Dermis blood vessel endothelial cell (primary cell): Measurements from ENCODE around the gene KPNA3. TPM values are rescaled to one million over a fixed set of nuclear protein-coding genes. Genes with fewer than 3 reads are reported as not detected.
A peak's percentile ranks its signal among the peaks of the same experiment; 100 is the strongest.
"Not testable (repeated sequence)": the region's sequence is repeated elsewhere in the genome, so short reads cannot be mapped to it uniquely, and the experiment has no call there.

ENCODE experiments used
- DNase-seq: peaks from one replicate; pipeline ENCODE4 v3.0.0; 2010
- total RNA-seq: library from RNA; depleted of rRNA; stranded (reverse); fragments of >200 nt; gene quantifications from 2 replicates; pipeline ENCODE4 v1.2.3, GENCODE V29; 2014

The KPNA3 gene
- total RNA-seq: 39.7 and 72.2 TPM in 2 replicates

GRCh38 chr13:49792550-49793324 is at the start of gene KPNA3:
Gene KPNA3 (minus strand): TSS chr13:49792682. CDS start chr13:49792506, 176 bp downstream.
- DNase-seq: peak; percentile 95

GRCh38 chr13:49841964-49842363 is 49.5 kb upstream of the KPNA3 start:
- no peak for DNase-seq

- DNase-seq: no peak
Observed at GRCh38 chr13:49840675-49841074, 48.2 kb upstream of the KPNA3 start.

GRCh38 chr13:49840266-49840665 is 47.8 kb upstream of the KPNA3 start:
- DNase-seq: peak; percentile 51

GRCh38 chr13:49838989-49839388 is 46.5 kb upstream of the KPNA3 start:
- no peak for DNase-seq

GRCh38 chr13:49836516-49836915 is 44.0 kb upstream of the KPNA3 start:
- DNase-seq: no peak

GRCh38 chr13:49833402-49833801 is 40.9 kb upstream of the KPNA3 start:
- DNase-seq: no peak

GRCh38 chr13:49831455-49831854 is 39.0 kb upstream of the KPNA3 start:
- no peak for DNase-seq

- DNase-seq: peak; percentile 4
Observed at GRCh38 chr13:49830721-49831120, 38.2 kb upstream of the KPNA3 start.

- DNase-seq: no peak
Observed at GRCh38 chr13:49829715-49830114, 37.2 kb upstream of the KPNA3 start.

- no peak for DNase-seq
Observed at GRCh38 chr13:49828453-49828852, 36.0 kb upstream of the KPNA3 start.

- DNase-seq: no peak
Observed at GRCh38 chr13:49827891-49828290, 35.4 kb upstream of the KPNA3 start.

- DNase-seq: peak; percentile 14
Observed at GRCh38 chr13:49827336-49827735, 34.9 kb upstream of the KPNA3 start.

- no peak for DNase-seq
Observed at GRCh38 chr13:49821216-49822009, 28.9 kb upstream of the KPNA3 start.

- DNase-seq: no peak
Observed at GRCh38 chr13:49820591-49821215, 28.2 kb upstream of the KPNA3 start.

- DNase-seq: not testable (repeated sequence)
Observed at GRCh38 chr13:49816047-49816446, 23.6 kb upstream of the KPNA3 start.

- DNase-seq: no peak
Observed at GRCh38 chr13:49814551-49815270, 22.2 kb upstream of the KPNA3 start.

GRCh38 chr13:49812812-49813211 is 20.3 kb upstream of the KPNA3 start:
- DNase-seq: no peak

- DNase-seq: no peak
Observed at GRCh38 chr13:49811527-49811908, 19.0 kb upstream of the KPNA3 start.

- DNase-seq: no peak
Observed at GRCh38 chr13:49810567-49811526, 18.4 kb upstream of the KPNA3 start.

GRCh38 chr13:49807681-49808080 is 15.2 kb upstream of the KPNA3 start:
- DNase-seq: no peak

GRCh38 chr13:49806126-49806536 is 13.6 kb upstream of the KPNA3 start:
- DNase-seq: no peak
